Neural cell (in vitro differentiated cells): ENCODE results near the gene IMMP2L. TPM values are rescaled to one million over a fixed set of nuclear protein-coding genes. Genes with fewer than 3 reads are reported as not detected.

Experiments
- H2AFZ ChIP-seq: fragments of 200-600, 300-800 bp; sonication (generic), shearing (Covaris generic); 2 replicates; pipeline ENCODE4 v1.6.0; 2014; ENCODE audit warnings: low read depth, mild to moderate bottlenecking, antibody characterized with exemption, low read length, moderate library complexity
- H3F3A ChIP-seq: fragments of 200-600 bp; shearing (Covaris generic); 2 replicates; pipeline ENCODE4 v1.6.1; 2016; ENCODE audit warnings: mild to moderate bottlenecking, moderate library complexity, mixed read lengths, antibody characterized with exemption, low read length; ENCODE audit not compliant: insufficient read depth, poor library complexity, severe bottlenecking
- H3K27ac ChIP-seq: fragments of 200-600, 300-800 bp; sonication (generic), shearing (Covaris generic); 2 replicates; pipeline ENCODE4 v1.5.1; 2014; ENCODE audit warnings: mild to moderate bottlenecking, low read length, moderate library complexity
- H3K27me3 ChIP-seq: fragments of 300-800, 200-600 bp; sonication (generic), shearing (Covaris generic); 2 replicates; pipeline ENCODE4 v1.6.0; 2014; ENCODE audit warnings: mild to moderate bottlenecking, low read depth, low read length, moderate library complexity; ENCODE audit not compliant: insufficient read depth
- H3K36me3 ChIP-seq: fragments of 300-800, 200-600 bp; sonication (generic), shearing (Covaris generic); 2 replicates; pipeline ENCODE4 v1.5.1; 2014; ENCODE audit warnings: mild to moderate bottlenecking, antibody characterized with exemption, low read length, moderate library complexity; ENCODE audit not compliant: insufficient read depth
- H3K4me2 ChIP-seq: fragments of 300-800, 200-600 bp; sonication (generic), shearing (Covaris generic); 2 replicates; pipeline ENCODE4 v1.6.0; 2014; ENCODE audit warnings: mild to moderate bottlenecking, low read length
- H3K4me3 ChIP-seq: fragments of 300-800, 200-600 bp; sonication (generic), shearing (Covaris generic); 2 replicates; pipeline ENCODE4 v1.5.1; 2014; ENCODE audit warnings: mild to moderate bottlenecking, low read length, moderate library complexity
- H3K79me2 ChIP-seq: fragments of 200-600 bp; shearing (Covaris generic); replicated peaks from 2 replicates; pipeline ENCODE4 v1.6.0; 2014; ENCODE audit warnings: mild to moderate bottlenecking, low read length, moderate library complexity; ENCODE audit not compliant: insufficient read depth
- H3K9ac ChIP-seq: fragments of 300-800, 200-600 bp; sonication (generic), shearing (Covaris generic); 2 replicates; pipeline ENCODE4 v1.6.1; 2016; ENCODE audit warnings: mild to moderate bottlenecking, low read length, mixed read lengths
- H3K9me2 ChIP-seq: fragments of 200-600 bp; shearing (Covaris generic); 2 replicates; pipeline ENCODE4 v1.6.1; 2016; ENCODE audit warnings: mild to moderate bottlenecking, low read length, mixed read lengths; ENCODE audit not compliant: insufficient read depth
- H3K9me3 ChIP-seq: fragments of 200-600, 300-800 bp; sonication (generic), shearing (Covaris generic); 2 replicates; pipeline ENCODE4 v1.6.1; 2016; ENCODE audit warnings: mild to moderate bottlenecking, mixed run types, low read length, moderate library complexity, mixed read lengths
- H4K20me1 ChIP-seq: fragments of 200-600 bp; shearing (Covaris generic); 2 replicates; pipeline ENCODE4 v1.6.1; 2016; ENCODE audit warnings: mild to moderate bottlenecking, mixed run types; ENCODE audit not compliant: insufficient read depth
- CTCF ChIP-seq: fragments of 450-650 bp; IDR thresholded peaks from 2 replicates; pipeline ENCODE4 v1.5.1; 2014; ENCODE audit warnings: antibody characterized with exemption, mild to moderate bottlenecking, moderate library complexity; ENCODE audit not compliant: poor library complexity, severe bottlenecking
- EP300 ChIP-seq: fragments of 450-650 bp; conservative IDR thresholded peaks from 2 replicates; pipeline ENCODE4 v1.6.1; 2014; ENCODE audit warnings: antibody characterized with exemption, mild to moderate bottlenecking, moderate library complexity; ENCODE audit not compliant: poor library complexity, severe bottlenecking
- EZH2 ChIP-seq: fragments of 200-600, 300-800 bp; shearing (Covaris generic), sonication (generic); IDR thresholded peaks from 2 replicates; pipeline ENCODE4 v1.6.1; 2014; ENCODE audit warnings: antibody characterized with exemption, low read length, borderline replicate concordance, mild to moderate bottlenecking; ENCODE audit not compliant: insufficient read depth, poor library complexity, severe bottlenecking
- MXI1 ChIP-seq: fragments of 450-650 bp; conservative IDR thresholded peaks from 2 replicates; pipeline ENCODE4 v1.6.1; 2014; ENCODE audit warnings: antibody characterized with exemption, mild to moderate bottlenecking; ENCODE audit not compliant: poor library complexity, severe bottlenecking
- POLR2AphosphoS5 ChIP-seq: IDR thresholded peaks from 2 replicates; pipeline ENCODE4 v1.6.1; 2012
- RAD21 ChIP-seq: fragments of 450-650 bp; conservative IDR thresholded peaks from 2 replicates; pipeline ENCODE4 v1.6.1; 2014; ENCODE audit warnings: antibody characterized with exemption, mild to moderate bottlenecking, moderate library complexity
- SMC3 ChIP-seq: fragments of 450-650 bp; conservative IDR thresholded peaks from 2 replicates; pipeline ENCODE4 v1.6.1; 2014; ENCODE audit warnings: antibody characterized with exemption, mild to moderate bottlenecking, moderate library complexity; ENCODE audit not compliant: poor library complexity
- TAF1 ChIP-seq: IDR thresholded peaks from 2 replicates; pipeline ENCODE4 v1.6.1; 2012; ENCODE audit warnings: low read depth
- polyA plus RNA-seq: library from polyadenylated mRNA; depleted of rRNA; stranded (reverse); fragments of >200 nt; gene quantifications from 2 replicates; pipeline ENCODE4 v1.2.3, GENCODE V29; 2014
- TF ChIP-seq, protein P1 (sequence below): IDR thresholded peaks from 2 replicates; pipeline ENCODE4 v1.6.1; 2012; ENCODE audit warnings: borderline replicate concordance

IMMP2L gene
- polyA plus RNA-seq, 1 donor from 2014 or later = 9.7 TPM

- Histone ChIP-seq H3K27ac (no peak overlapping the region), H4K20me1 (no peaks in the 10 kb centered on the region), H3F3A (no peaks in the 10 kb centered on the region), H3K4me2 (no peak overlapping the region), H3K79me2 (no peaks in the 10 kb centered on the region), H3K9me3 (no peaks in the 10 kb centered on the region), H2AFZ (no peak overlapping the region), H3K27me3 (no peaks in the 10 kb centered on the region), H3K4me3 (no peak overlapping the region), H3K9ac (no peak overlapping the region), H3K9me2 (no peaks in the 10 kb centered on the region), H3K36me3 (no peaks in the 10 kb centered on the region)
- TF ChIP-seq SMC3 = no peak
- TF ChIP-seq RAD21 = no peak
- no peak for TF ChIP-seq POLR2AphosphoS5
- TF ChIP-seq EP300 = no peak
- TF ChIP-seq CTCF = no peak
- no peak for TF ChIP-seq EZH2
- TF ChIP-seq, protein P1, sequence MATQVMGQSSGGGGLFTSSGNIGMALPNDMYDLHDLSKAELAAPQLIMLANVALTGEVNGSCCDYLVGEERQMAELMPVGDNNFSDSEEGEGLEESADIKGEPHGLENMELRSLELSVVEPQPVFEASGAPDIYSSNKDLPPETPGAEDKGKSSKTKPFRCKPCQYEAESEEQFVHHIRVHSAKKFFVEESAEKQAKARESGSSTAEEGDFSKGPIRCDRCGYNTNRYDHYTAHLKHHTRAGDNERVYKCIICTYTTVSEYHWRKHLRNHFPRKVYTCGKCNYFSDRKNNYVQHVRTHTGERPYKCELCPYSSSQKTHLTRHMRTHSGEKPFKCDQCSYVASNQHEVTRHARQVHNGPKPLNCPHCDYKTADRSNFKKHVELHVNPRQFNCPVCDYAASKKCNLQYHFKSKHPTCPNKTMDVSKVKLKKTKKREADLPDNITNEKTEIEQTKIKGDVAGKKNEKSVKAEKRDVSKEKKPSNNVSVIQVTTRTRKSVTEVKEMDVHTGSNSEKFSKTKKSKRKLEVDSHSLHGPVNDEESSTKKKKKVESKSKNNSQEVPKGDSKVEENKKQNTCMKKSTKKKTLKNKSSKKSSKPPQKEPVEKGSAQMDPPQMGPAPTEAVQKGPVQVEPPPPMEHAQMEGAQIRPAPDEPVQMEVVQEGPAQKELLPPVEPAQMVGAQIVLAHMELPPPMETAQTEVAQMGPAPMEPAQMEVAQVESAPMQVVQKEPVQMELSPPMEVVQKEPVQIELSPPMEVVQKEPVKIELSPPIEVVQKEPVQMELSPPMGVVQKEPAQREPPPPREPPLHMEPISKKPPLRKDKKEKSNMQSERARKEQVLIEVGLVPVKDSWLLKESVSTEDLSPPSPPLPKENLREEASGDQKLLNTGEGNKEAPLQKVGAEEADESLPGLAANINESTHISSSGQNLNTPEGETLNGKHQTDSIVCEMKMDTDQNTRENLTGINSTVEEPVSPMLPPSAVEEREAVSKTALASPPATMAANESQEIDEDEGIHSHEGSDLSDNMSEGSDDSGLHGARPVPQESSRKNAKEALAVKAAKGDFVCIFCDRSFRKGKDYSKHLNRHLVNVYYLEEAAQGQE = no peak
- no peak for TF ChIP-seq MXI1
- no peak for TF ChIP-seq TAF1
Observed at GRCh38 chr7:111368381-111369065, 193.8 kb downstream of the IMMP2L start.

DNA sequence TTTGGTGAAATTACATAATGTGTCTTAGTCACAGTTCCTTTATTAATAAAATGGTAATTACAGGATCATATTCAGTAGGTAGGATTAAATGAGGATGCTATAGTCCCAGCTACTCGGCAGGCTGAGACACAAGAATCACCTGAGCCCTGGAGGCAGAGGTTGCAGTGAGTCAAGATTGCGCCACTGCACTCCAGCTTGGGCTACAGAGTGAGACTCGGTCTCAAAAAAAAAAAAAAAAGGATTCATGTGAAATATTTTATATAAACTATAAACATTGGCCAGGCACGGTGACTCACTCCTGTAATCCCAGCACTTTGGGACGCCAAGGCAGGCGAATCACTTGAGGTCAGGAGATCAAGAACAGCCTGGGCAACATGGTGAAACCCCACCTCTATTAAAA, 197.9 kb downstream of the IMMP2L start:
- Histone ChIP-seq H3K9me2 (no peaks in the 10 kb centered on the region), H3K9me3 (no peaks in the 10 kb centered on the region), H2AFZ (no peak overlapping the region), H3K27me3 (no peaks in the 10 kb centered on the region), H3K79me2 (no peaks in the 10 kb centered on the region), H4K20me1 (no peaks in the 10 kb centered on the region), H3K9ac (no peak overlapping the region), H3K4me2 (no peak overlapping the region), H3K27ac (no peak overlapping the region), H3K36me3 (no peaks in the 10 kb centered on the region), H3K4me3 (no peak overlapping the region), H3F3A (no peaks in the 10 kb centered on the region)
- TF ChIP-seq TAF1 = no peak
- TF ChIP-seq EP300 = no peak
- TF ChIP-seq MXI1 = no peak
- no peak for TF ChIP-seq SMC3
- TF ChIP-seq POLR2AphosphoS5 = no peak
- TF ChIP-seq, protein P1 = no peak
- TF ChIP-seq EZH2 = no peak
- TF ChIP-seq RAD21 = no peak
- TF ChIP-seq CTCF = no peak
